Measurements from ENCODE around the gene NPR3. TPM values are rescaled to one million over a fixed set of nuclear protein-coding genes. Genes with fewer than 3 reads are reported as not detected.

Gene NPR3
- total RNA-seq, 2 experiments from 2014 or later, result 0.15 TPM; not detected in 1

DNA sequence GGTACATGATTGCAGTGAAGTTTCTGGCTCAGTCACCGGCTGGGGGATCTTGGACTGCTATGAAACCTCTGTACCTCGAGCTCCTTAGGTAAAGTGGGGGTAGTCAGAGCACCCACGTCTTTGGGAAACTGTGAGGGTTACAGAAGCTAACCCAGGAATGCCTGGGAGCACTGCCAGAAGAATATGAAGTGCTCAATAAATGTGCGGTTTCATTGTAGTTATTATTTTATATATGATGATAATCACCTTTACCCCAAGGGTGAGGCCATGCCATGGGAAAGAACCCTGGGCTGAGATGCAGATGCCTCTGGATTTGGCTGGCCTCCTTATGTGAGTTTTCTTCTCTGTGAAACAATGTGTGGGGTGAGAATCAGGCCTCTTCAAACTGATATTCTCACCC lies 3.7 kb downstream of the NPR3 start:
- DNase-seq, result no peak
- Mint-ChIP-seq H3K4me3 (no peak overlapping the region), H3K9me3 (peaks cover 10% of the 10 kb centered on the region), H3K27ac (no peak overlapping the region), H3K4me1 (ENCODE audit: low read depth) (peaks cover 24% of the 10 kb centered on the region), H3K27me3 (peaks cover 47% of the 10 kb centered on the region), H3K36me3 (no peaks in the 10 kb centered on the region)
- intact Hi-C loops (cut with micrococcal nuclease), result no loop called here
- ChIA-PET POLR2A (no interaction called here), CTCF (no interaction called here)

GRCh38 chr5:32720300-32720699 lies 9.2 kb downstream of the NPR3 start:
- POLR2A ChIA-PET, result no interaction called here

GRCh38 chr5:32721626-32722025 lies 10.5 kb downstream of the NPR3 start:
- H3K9me3 Mint-ChIP-seq, result peaks cover 10% of the 10 kb centered on the region
- peaks cover 16% of the 10 kb centered on the region for H3K27me3 Mint-ChIP-seq
- no peak for DNase-seq
- POLR2A ChIA-PET, result no interaction called here
- no peak overlapping the region for H3K4me3 Mint-ChIP-seq
- no peaks in the 10 kb centered on the region for H3K4me1 Mint-ChIP-seq (ENCODE audit: low read depth)
- H3K27ac Mint-ChIP-seq, result no peak overlapping the region
- intact Hi-C loops (cut with micrococcal nuclease), result no loop called here
- CTCF ChIA-PET, result no interaction called here
- H3K36me3 Mint-ChIP-seq, result no peaks in the 10 kb centered on the region

More at GRCh38 chr5:32720300-32720699, 9.2 kb downstream of the NPR3 start:
- Mint-ChIP-seq H3K4me3 (no peak overlapping the region), H3K27ac (no peak overlapping the region), H3K4me1 (ENCODE audit: low read depth) (no peaks in the 10 kb centered on the region), H3K36me3 (no peaks in the 10 kb centered on the region), H3K27me3 (peaks cover 15% of the 10 kb centered on the region), H3K9me3 (peaks cover 10% of the 10 kb centered on the region)
- intact Hi-C loops (cut with micrococcal nuclease), result no loop called here
- CTCF ChIA-PET, result no interaction called here
- no peak for DNase-seq

GRCh38 chr5:32722957-32723356 lies 11.8 kb downstream of the NPR3 start:
- peaks cover 10% of the 10 kb centered on the region for H3K9me3 Mint-ChIP-seq
- H3K4me1 Mint-ChIP-seq (ENCODE audit: low read depth), result no peaks in the 10 kb centered on the region
- no peaks in the 10 kb centered on the region for H3K36me3 Mint-ChIP-seq
- DNase-seq, result no peak
- no peak overlapping the region for H3K4me3 Mint-ChIP-seq
- ChIA-PET POLR2A (no interaction called here), CTCF (no interaction called here)
- H3K27ac Mint-ChIP-seq, result no peak overlapping the region
- intact Hi-C loops (cut with micrococcal nuclease), result no loop called here
- H3K27me3 Mint-ChIP-seq, result peaks cover 9% of the 10 kb centered on the region

- Mint-ChIP-seq H3K4me1 (ENCODE audit: low read depth) (no peaks in the 10 kb centered on the region), H3K4me3 (no peak overlapping the region), H3K9me3 (peaks cover 2% of the 10 kb centered on the region), H3K27me3 (peaks cover 9% of the 10 kb centered on the region), H3K27ac (no peak overlapping the region), H3K36me3 (no peaks in the 10 kb centered on the region)
- intact Hi-C loops (cut with micrococcal nuclease), result no loop called here
- POLR2A ChIA-PET, result no interaction called here
- no peak for DNase-seq
- CTCF ChIA-PET, result no interaction called here
These were observed 13.4 kb downstream of the NPR3 start for GRCh38 chr5:32724526-32724925.

DNA sequence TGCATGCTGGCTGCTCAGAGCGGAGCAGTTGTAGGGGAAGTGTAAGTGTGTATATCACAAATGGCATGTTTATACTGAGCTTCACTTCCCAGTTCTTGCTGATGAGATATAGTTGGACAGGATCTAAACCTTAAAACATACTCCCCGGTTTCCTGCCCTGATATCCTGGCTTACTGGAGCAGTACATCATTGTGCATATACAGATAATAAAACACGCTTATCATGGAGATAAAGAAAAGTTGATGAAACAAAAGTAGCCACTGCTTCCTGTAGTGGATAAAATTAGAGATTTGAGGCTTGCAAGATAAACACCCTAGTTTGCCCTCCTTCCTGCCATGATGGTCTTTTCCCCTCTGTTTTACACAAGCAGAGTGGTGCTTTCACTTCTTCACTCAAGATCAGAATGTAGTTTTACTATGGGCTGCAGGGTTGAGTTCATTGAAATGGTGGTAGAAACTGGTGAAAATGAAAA lies 15.0 kb downstream of the NPR3 start:
- ChIA-PET CTCF (no interaction called here), POLR2A (no interaction called here)
- no peaks in the 10 kb centered on the region for H3K9me3 Mint-ChIP-seq
- H3K4me1 Mint-ChIP-seq (ENCODE audit: low read depth), result no peaks in the 10 kb centered on the region
- intact Hi-C loops (cut with micrococcal nuclease), result no loop called here
- DNase-seq, result no peak
- H3K27me3 Mint-ChIP-seq, result peaks cover 8% of the 10 kb centered on the region
- H3K36me3 Mint-ChIP-seq, result no peaks in the 10 kb centered on the region
- no peak overlapping the region for H3K4me3 Mint-ChIP-seq
- no peak overlapping the region for H3K27ac Mint-ChIP-seq

- Mint-ChIP-seq H3K9me3 (no peaks in the 10 kb centered on the region), H3K4me1 (ENCODE audit: low read depth) (no peaks in the 10 kb centered on the region), H3K27me3 (peaks cover 5% of the 10 kb centered on the region), H3K36me3 (no peaks in the 10 kb centered on the region), H3K27ac (no peak overlapping the region), H3K4me3 (no peak overlapping the region)
- no peak for DNase-seq
- ChIA-PET POLR2A (interaction anchor here (0.6 kb wide), 1 partner anchor 87 kb away, joined by 3 read pairs; no protein-coding TSS in a partner anchor), CTCF (no interaction called here)
- intact Hi-C loops (cut with micrococcal nuclease), result no loop called here
These were observed 18.5 kb downstream of the NPR3 start for GRCh38 chr5:32729651-32730050.

GRCh38 chr5:32733590-32734340 lies 22.6 kb downstream of the NPR3 start:
- intact Hi-C loops (cut with micrococcal nuclease), result no loop called here
- CTCF ChIA-PET, result no interaction called here
- DNase-seq, result no peak
- Mint-ChIP-seq H3K27me3 (no peaks in the 10 kb centered on the region), H3K36me3 (no peaks in the 10 kb centered on the region), H3K4me3 (no peak overlapping the region), H3K9me3 (no peaks in the 10 kb centered on the region), H3K27ac (no peak overlapping the region), H3K4me1 (ENCODE audit: low read depth) (no peaks in the 10 kb centered on the region)
- POLR2A ChIA-PET, result no interaction called here

GRCh38 chr5:32734827-32735378 lies 23.8 kb downstream of the NPR3 start:
- intact Hi-C loops (cut with micrococcal nuclease), result no loop called here
- no peaks in the 10 kb centered on the region for H3K9me3 Mint-ChIP-seq
- no peaks in the 10 kb centered on the region for H3K36me3 Mint-ChIP-seq
- ChIA-PET CTCF (no interaction called here), POLR2A (no interaction called here)
- DNase-seq, result no peak
- no peaks in the 10 kb centered on the region for H3K27me3 Mint-ChIP-seq
- no peak overlapping the region for H3K27ac Mint-ChIP-seq
- H3K4me1 Mint-ChIP-seq (ENCODE audit: low read depth), result no peaks in the 10 kb centered on the region
- H3K4me3 Mint-ChIP-seq, result no peak overlapping the region

GRCh38 chr5:32735512-32735911 lies 24.4 kb downstream of the NPR3 start:
- intact Hi-C loops (cut with micrococcal nuclease), result no loop called here
- no peak for DNase-seq
- CTCF ChIA-PET, result no interaction called here
- Mint-ChIP-seq H3K36me3 (no peaks in the 10 kb centered on the region), H3K4me3 (no peak overlapping the region), H3K27ac (no peak overlapping the region), H3K4me1 (ENCODE audit: low read depth) (no peaks in the 10 kb centered on the region), H3K9me3 (no peaks in the 10 kb centered on the region), H3K27me3 (no peaks in the 10 kb centered on the region)
- POLR2A ChIA-PET, result no interaction called here

DNA sequence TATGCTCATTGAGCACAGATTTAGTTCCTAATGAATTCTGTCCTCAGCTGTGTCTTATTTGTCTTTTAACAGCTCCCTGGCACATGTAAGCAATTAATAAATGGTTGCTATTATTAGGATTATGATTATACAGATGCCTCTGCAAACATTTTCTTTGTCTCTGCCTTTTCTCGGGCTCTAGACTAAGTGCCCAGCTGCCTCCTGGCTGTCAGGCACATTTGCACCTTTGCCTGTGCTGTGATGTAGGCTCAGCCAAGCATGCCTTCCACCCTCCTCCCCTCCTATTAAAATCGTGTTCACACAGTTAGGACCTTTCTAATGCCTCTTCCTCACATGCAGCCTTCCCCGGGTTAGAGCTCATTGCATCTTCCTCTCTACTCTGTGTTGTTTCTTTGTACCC lies 25.7 kb downstream of the NPR3 start:
- H3K9me3 Mint-ChIP-seq, result no peaks in the 10 kb centered on the region
- H3K36me3 Mint-ChIP-seq, result no peaks in the 10 kb centered on the region
- ChIA-PET CTCF (no interaction called here), POLR2A (no interaction called here)
- intact Hi-C loops (cut with micrococcal nuclease), result no loop called here
- H3K4me1 Mint-ChIP-seq (ENCODE audit: low read depth), result no peaks in the 10 kb centered on the region
- no peak overlapping the region for H3K4me3 Mint-ChIP-seq
- H3K27ac Mint-ChIP-seq, result no peak overlapping the region
- H3K27me3 Mint-ChIP-seq, result no peaks in the 10 kb centered on the region
- no peak for DNase-seq

GRCh38 chr5:32740651-32741050 lies 29.5 kb downstream of the NPR3 start:
- Mint-ChIP-seq H3K9me3 (no peaks in the 10 kb centered on the region), H3K4me3 (no peak overlapping the region), H3K36me3 (no peaks in the 10 kb centered on the region), H3K27me3 (no peaks in the 10 kb centered on the region), H3K27ac (no peak overlapping the region), H3K4me1 (ENCODE audit: low read depth) (no peaks in the 10 kb centered on the region)
- intact Hi-C loops (cut with micrococcal nuclease), result no loop called here
- ChIA-PET CTCF (no interaction called here), POLR2A (no interaction called here)
- DNase-seq, result no peak

GRCh38 chr5:32745317-32745716 lies 34.2 kb downstream of the NPR3 start:
- Mint-ChIP-seq H3K36me3 (no peaks in the 10 kb centered on the region), H3K27ac (no peak overlapping the region), H3K9me3 (no peaks in the 10 kb centered on the region), H3K4me1 (ENCODE audit: low read depth) (no peaks in the 10 kb centered on the region), H3K27me3 (no peaks in the 10 kb centered on the region), H3K4me3 (no peak overlapping the region)
- CTCF ChIA-PET, result no interaction called here
- intact Hi-C loops (cut with micrococcal nuclease), result no loop called here
- DNase-seq, result no peak
- POLR2A ChIA-PET, result no interaction called here

All from activated CD4-positive, alpha-beta memory T cell treated with anti-CD3 and anti-CD28 coated beads for 36 hours (primary cell).